Measurements from ENCODE around the gene WNT2. TPM values are rescaled to one million over a fixed set of nuclear protein-coding genes. Genes with fewer than 3 reads are reported as not detected.

The WNT2 gene
- total RNA-seq, 1 donor = under 0.01 TPM

DNA sequence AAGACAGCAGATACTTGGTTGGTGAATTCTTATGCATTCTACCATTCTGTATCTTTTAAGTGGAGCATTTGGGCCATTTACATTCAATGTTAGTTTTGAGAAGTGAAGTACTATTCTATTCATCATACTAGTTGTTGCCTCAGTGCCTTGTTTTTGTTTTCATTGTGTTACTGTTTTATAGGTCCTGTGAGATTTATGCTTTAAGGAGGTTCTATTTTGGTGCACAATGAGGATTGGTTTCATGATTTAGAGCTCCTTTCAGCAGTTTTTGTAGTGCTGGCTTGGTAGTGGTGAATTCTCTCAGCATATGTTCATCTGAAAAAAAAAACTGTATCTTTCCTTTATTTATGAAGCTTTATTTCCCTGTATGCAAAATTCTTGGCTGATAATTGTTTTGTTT, 23.3 kb upstream of the WNT2 start:
- peaks cover 16% of the 10 kb centered on the region for H3K27me3 ChIP-seq (ENCODE audit: insufficient read depth, low read length)
- H3K27ac ChIP-seq (ENCODE audit: low read depth, low read length) = no peak overlapping the region
- no peaks in the 10 kb centered on the region for H3K9me3 ChIP-seq (ENCODE audit: low read depth, low read length)
- TF ChIP-seq, protein P1, sequence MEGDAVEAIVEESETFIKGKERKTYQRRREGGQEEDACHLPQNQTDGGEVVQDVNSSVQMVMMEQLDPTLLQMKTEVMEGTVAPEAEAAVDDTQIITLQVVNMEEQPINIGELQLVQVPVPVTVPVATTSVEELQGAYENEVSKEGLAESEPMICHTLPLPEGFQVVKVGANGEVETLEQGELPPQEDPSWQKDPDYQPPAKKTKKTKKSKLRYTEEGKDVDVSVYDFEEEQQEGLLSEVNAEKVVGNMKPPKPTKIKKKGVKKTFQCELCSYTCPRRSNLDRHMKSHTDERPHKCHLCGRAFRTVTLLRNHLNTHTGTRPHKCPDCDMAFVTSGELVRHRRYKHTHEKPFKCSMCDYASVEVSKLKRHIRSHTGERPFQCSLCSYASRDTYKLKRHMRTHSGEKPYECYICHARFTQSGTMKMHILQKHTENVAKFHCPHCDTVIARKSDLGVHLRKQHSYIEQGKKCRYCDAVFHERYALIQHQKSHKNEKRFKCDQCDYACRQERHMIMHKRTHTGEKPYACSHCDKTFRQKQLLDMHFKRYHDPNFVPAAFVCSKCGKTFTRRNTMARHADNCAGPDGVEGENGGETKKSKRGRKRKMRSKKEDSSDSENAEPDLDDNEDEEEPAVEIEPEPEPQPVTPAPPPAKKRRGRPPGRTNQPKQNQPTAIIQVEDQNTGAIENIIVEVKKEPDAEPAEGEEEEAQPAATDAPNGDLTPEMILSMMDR (IDR thresholded peaks at IDR 0.05; ENCODE audit: extremely low read depth, low read depth, low read length) = no peak
- H3K4me1 ChIP-seq (ENCODE audit: insufficient read depth, low read length) = no peaks in the 10 kb centered on the region
- H2AFZ ChIP-seq (ENCODE audit: low read length) = no peak overlapping the region
- no peaks in the 10 kb centered on the region for H4K20me1 ChIP-seq (ENCODE audit: insufficient read depth, low read length)
- no peak for DNase-seq (ENCODE audit: insufficient read length, low spot score, missing footprints)
- no peaks in the 10 kb centered on the region for H3K79me2 ChIP-seq (ENCODE audit: insufficient read depth, low read length)
- no peak overlapping the region for H3K4me3 ChIP-seq (ENCODE audit: insufficient read depth, low read length)
- no peak overlapping the region for H3K4me2 ChIP-seq (ENCODE audit: insufficient read depth, low read length)
- H3K36me3 ChIP-seq (ENCODE audit: insufficient read depth, low read length) = no peaks in the 10 kb centered on the region

DNA sequence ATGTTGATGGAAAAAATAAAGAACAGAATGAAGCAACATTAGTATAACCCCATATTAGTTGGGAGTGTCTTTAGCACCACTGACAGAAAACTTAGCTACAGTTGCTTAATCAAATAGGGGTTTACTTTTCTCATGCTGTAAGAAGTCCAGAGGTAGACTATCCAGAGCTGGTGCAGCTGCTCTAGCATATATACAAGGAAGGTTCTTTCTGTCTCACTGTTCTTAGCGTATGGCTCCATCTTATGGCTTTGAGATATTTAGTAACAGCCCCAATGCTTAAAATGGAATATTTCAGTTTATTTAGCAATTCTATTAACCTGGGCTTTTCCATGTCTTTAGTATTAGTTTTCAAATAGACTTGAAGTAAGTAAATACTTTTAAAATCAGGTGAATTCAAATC, 15.2 kb upstream of the WNT2 start:
- no peak for DNase-seq (ENCODE audit: insufficient read length, low spot score, missing footprints)
- H4K20me1 ChIP-seq (ENCODE audit: insufficient read depth, low read length) = no peaks in the 10 kb centered on the region
- no peaks in the 10 kb centered on the region for H3K79me2 ChIP-seq (ENCODE audit: insufficient read depth, low read length)
- no peak overlapping the region for H3K4me3 ChIP-seq (ENCODE audit: insufficient read depth, low read length)
- H2AFZ ChIP-seq (ENCODE audit: low read length) = no peak overlapping the region
- H3K9me3 ChIP-seq (ENCODE audit: low read depth, low read length) = no peaks in the 10 kb centered on the region
- peaks cover 12% of the 10 kb centered on the region for H3K27me3 ChIP-seq (ENCODE audit: insufficient read depth, low read length)
- no peak overlapping the region for H3K4me2 ChIP-seq (ENCODE audit: insufficient read depth, low read length)
- H3K27ac ChIP-seq (ENCODE audit: low read depth, low read length) = no peak overlapping the region
- H3K36me3 ChIP-seq (ENCODE audit: insufficient read depth, low read length) = no peaks in the 10 kb centered on the region
- H3K4me1 ChIP-seq (ENCODE audit: insufficient read depth, low read length) = no peaks in the 10 kb centered on the region
- TF ChIP-seq, protein P1 (IDR thresholded peaks at IDR 0.05; ENCODE audit: extremely low read depth, low read depth, low read length) = peak; percentile 29

DNA sequence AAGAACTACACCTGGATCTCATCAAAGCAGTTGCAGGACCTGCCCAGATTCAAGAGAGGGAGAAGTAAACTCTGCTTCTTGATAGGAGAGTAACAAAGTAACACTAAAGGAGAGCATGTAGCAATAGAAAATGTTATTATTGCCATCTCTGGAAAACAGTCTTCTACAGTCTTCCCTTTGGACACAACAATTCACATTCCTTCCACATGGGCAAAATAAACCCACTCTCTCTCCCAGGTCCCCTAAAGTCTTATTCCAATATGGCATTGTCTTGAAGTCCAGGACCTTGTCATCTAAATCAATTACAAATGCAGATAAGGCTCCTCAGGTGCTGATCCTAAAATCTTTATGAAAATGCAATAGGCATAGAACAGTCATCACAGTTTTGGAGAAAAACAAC, 10.3 kb upstream of the WNT2 start:
- no peak overlapping the region for H2AFZ ChIP-seq (ENCODE audit: low read length)
- DNase-seq (ENCODE audit: insufficient read length, low spot score, missing footprints) = no peak
- TF ChIP-seq, protein P1 (IDR thresholded peaks at IDR 0.05; ENCODE audit: extremely low read depth, low read depth, low read length) = no peak
- no peaks in the 10 kb centered on the region for H3K79me2 ChIP-seq (ENCODE audit: insufficient read depth, low read length)
- H3K36me3 ChIP-seq (ENCODE audit: insufficient read depth, low read length) = no peaks in the 10 kb centered on the region
- no peaks in the 10 kb centered on the region for H3K4me1 ChIP-seq (ENCODE audit: insufficient read depth, low read length)
- H3K27ac ChIP-seq (ENCODE audit: low read depth, low read length) = no peak overlapping the region
- no peak overlapping the region for H3K4me2 ChIP-seq (ENCODE audit: insufficient read depth, low read length)
- no peaks in the 10 kb centered on the region for H4K20me1 ChIP-seq (ENCODE audit: insufficient read depth, low read length)
- H3K27me3 ChIP-seq (ENCODE audit: insufficient read depth, low read length) = peaks cover 29% of the 10 kb centered on the region
- no peak overlapping the region for H3K4me3 ChIP-seq (ENCODE audit: insufficient read depth, low read length)
- H3K9me3 ChIP-seq (ENCODE audit: low read depth, low read length) = no peaks in the 10 kb centered on the region

DNA sequence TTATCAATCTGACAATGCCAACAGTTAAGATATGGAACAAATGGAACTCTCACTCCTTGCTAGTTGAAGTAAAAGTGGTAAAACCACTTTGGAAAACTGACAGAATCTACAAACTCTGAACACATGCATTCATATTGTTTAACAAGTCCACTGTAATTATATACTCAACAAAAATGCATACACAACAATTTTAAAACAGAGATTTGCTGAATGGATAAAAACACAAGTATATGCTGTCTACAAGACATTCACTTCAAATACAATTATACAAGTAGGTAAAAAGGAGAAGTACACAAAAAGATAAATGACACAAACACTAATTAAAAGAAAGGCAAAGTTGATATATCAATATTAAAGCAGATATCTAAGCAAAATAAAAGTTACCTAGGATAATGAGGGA, 9.2 kb upstream of the WNT2 start:
- Histone ChIP-seq H3K4me3 (ENCODE audit: insufficient read depth, low read length) (no peak overlapping the region), H3K36me3 (ENCODE audit: insufficient read depth, low read length) (no peaks in the 10 kb centered on the region), H4K20me1 (ENCODE audit: insufficient read depth, low read length) (no peaks in the 10 kb centered on the region), H3K9me3 (ENCODE audit: low read depth, low read length) (no peaks in the 10 kb centered on the region), H3K27ac (ENCODE audit: low read depth, low read length) (no peak overlapping the region), H3K27me3 (ENCODE audit: insufficient read depth, low read length) (peaks cover 29% of the 10 kb centered on the region), H3K4me2 (ENCODE audit: insufficient read depth, low read length) (no peak overlapping the region), H3K79me2 (ENCODE audit: insufficient read depth, low read length) (no peaks in the 10 kb centered on the region), H2AFZ (ENCODE audit: low read length) (no peak overlapping the region), H3K4me1 (ENCODE audit: insufficient read depth, low read length) (no peaks in the 10 kb centered on the region)
- TF ChIP-seq, protein P1 (IDR thresholded peaks at IDR 0.05; ENCODE audit: extremely low read depth, low read depth, low read length) = no peak
- no peak for DNase-seq (ENCODE audit: insufficient read length, low spot score, missing footprints)
